Adrenal gland (tissue), 5 donors: Measurements from ENCODE around the gene BDH2.

Source experiments
- POLR2A ChIP-seq, 2 donors: fragments of 450-650 bp; IDR thresholded peaks; one replicate each; pipeline ENCODE4 v1.6.1; 2017; ENCODE audit warnings: antibody characterized with exemption in 2 of 2, mild to moderate bottlenecking in 2 of 2, moderate library complexity in 1 of 2
- TF ChIP-seq, protein P1 (sequence below), 6 experiments: fragments of 450-650 bp in 4 of 6; fragments of 200-600 bp in 2 of 6; sonication (generic) in 1 of 6; IDR thresholded peaks; 1 replicate in 5 of 6; 2 replicates in 1 of 6; pipeline versions ENCODE4 v1.5.1 to v1.8.0; 2016 to 2021; ENCODE audit warnings: antibody characterized with exemption in 6 of 6, mild to moderate bottlenecking in 2 of 6, moderate library complexity in 1 of 6
- donor health status: DM: no; HTN: no; CAD: no.

DNA sequence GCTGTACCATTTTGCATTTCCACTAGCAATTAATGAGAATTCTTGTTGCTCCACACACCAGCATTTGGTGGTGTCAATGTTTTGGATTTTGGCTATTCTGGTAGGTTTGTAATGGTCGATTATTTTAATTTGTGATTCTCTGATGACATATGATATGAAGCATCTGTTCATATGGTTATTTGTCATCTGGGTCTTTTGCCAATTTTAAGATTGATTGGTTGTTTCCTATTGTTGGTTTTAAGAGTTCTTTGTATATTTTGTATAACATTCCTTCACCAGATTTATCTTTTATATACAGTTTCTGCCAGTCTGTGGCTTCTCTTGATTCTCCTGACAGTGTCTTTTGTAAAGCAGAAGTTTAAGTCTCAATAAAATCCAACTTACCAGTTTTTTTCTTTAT lies 18.5 kb upstream of the BDH2 start:
- TF ChIP-seq, protein P1, sequence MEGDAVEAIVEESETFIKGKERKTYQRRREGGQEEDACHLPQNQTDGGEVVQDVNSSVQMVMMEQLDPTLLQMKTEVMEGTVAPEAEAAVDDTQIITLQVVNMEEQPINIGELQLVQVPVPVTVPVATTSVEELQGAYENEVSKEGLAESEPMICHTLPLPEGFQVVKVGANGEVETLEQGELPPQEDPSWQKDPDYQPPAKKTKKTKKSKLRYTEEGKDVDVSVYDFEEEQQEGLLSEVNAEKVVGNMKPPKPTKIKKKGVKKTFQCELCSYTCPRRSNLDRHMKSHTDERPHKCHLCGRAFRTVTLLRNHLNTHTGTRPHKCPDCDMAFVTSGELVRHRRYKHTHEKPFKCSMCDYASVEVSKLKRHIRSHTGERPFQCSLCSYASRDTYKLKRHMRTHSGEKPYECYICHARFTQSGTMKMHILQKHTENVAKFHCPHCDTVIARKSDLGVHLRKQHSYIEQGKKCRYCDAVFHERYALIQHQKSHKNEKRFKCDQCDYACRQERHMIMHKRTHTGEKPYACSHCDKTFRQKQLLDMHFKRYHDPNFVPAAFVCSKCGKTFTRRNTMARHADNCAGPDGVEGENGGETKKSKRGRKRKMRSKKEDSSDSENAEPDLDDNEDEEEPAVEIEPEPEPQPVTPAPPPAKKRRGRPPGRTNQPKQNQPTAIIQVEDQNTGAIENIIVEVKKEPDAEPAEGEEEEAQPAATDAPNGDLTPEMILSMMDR (IDR thresholded peaks at IDR 0.05): no peak
- TF ChIP-seq POLR2A (IDR thresholded peaks at IDR 0.05): no peak
